Measurements from ENCODE around the gene NID1.
"Not testable (repeated sequence)": the region's sequence is repeated elsewhere in the genome, so short reads cannot be mapped to it uniquely, and the experiment has no call there.

Gene NID1

GRCh38 chr1:235928197-235928596, 136.7 kb downstream of the NID1 start:
- peaks cover 10% of the 10 kb centered on the region; the same call in 1 of the 2 replicates for H3F3A ChIP-seq (ENCODE audit: insufficient read depth, low read length)
- H3K9ac ChIP-seq (ENCODE audit: low read length), result no peak overlapping the region
- peaks cover 13% of the 10 kb centered on the region for H3K4me1 ChIP-seq (ENCODE audit: low read length)
- no peaks in the 10 kb centered on the region for H3K27me3 ChIP-seq (replicated peaks; ENCODE audit: insufficient read depth, low read length)
- no peaks in the 10 kb centered on the region for H3K9me3 ChIP-seq (replicated peaks; ENCODE audit: insufficient read depth, low read length)
- no peak overlapping the region for H3K4me2 ChIP-seq (ENCODE audit: low read depth, low read length)
- H4K20me1 ChIP-seq (ENCODE audit: insufficient read depth, low read length), result no peaks in the 10 kb centered on the region
- no peak overlapping the region for H2AFZ ChIP-seq (ENCODE audit: low read length)
- DNase-seq, result no peak
- H3K9me2 ChIP-seq (replicated peaks; ENCODE audit: insufficient read depth, low read length), result no peaks in the 10 kb centered on the region
- no peak overlapping the region for H3K27ac ChIP-seq (ENCODE audit: low read length)
- no peak overlapping the region for H3K4me3 ChIP-seq (ENCODE audit: low read length)
- H3K36me3 ChIP-seq (replicated peaks; ENCODE audit: insufficient read depth, low read length), result no peaks in the 10 kb centered on the region
- H3K79me2 ChIP-seq (ENCODE audit: low read length), result no peaks in the 10 kb centered on the region
- TF ChIP-seq CTCF (IDR thresholded peaks at IDR 0.05; ENCODE audit: low read length) (no peak), EZH2 (optimal IDR thresholded peaks at IDR 0.05; ENCODE audit: low read depth, low read length) (no peak), EZH2phosphoT487 (IDR thresholded peaks at IDR 0.05; ENCODE audit: low read length) (no peak)

GRCh38 chr1:235927551-235927950, 137.3 kb downstream of the NID1 start:
- H3K4me3 ChIP-seq (ENCODE audit: low read length); H2AFZ ChIP-seq (ENCODE audit: low read length); DNase-seq; H3K27ac ChIP-seq (ENCODE audit: low read length); H3K9ac ChIP-seq (ENCODE audit: low read length); H3K4me2 ChIP-seq (ENCODE audit: low read depth, low read length); H3F3A ChIP-seq (ENCODE audit: insufficient read depth, low read length); H3K36me3 ChIP-seq (replicated peaks; ENCODE audit: insufficient read depth, low read length); H4K20me1 ChIP-seq (ENCODE audit: insufficient read depth, low read length); H3K27me3 ChIP-seq (replicated peaks; ENCODE audit: insufficient read depth, low read length); H3K79me2 ChIP-seq (ENCODE audit: low read length); H3K9me2 ChIP-seq (replicated peaks; ENCODE audit: insufficient read depth, low read length); H3K9me3 ChIP-seq (replicated peaks; ENCODE audit: insufficient read depth, low read length): not testable (repeated sequence)
- H3K4me1 ChIP-seq (ENCODE audit: low read length), result peaks cover 20% of the 10 kb centered on the region
